ENCODE measurements around the gene PERM1. TPM values are rescaled to one million over a fixed set of nuclear protein-coding genes. Genes with fewer than 3 reads are reported as not detected.

The PERM1 gene, protein sequence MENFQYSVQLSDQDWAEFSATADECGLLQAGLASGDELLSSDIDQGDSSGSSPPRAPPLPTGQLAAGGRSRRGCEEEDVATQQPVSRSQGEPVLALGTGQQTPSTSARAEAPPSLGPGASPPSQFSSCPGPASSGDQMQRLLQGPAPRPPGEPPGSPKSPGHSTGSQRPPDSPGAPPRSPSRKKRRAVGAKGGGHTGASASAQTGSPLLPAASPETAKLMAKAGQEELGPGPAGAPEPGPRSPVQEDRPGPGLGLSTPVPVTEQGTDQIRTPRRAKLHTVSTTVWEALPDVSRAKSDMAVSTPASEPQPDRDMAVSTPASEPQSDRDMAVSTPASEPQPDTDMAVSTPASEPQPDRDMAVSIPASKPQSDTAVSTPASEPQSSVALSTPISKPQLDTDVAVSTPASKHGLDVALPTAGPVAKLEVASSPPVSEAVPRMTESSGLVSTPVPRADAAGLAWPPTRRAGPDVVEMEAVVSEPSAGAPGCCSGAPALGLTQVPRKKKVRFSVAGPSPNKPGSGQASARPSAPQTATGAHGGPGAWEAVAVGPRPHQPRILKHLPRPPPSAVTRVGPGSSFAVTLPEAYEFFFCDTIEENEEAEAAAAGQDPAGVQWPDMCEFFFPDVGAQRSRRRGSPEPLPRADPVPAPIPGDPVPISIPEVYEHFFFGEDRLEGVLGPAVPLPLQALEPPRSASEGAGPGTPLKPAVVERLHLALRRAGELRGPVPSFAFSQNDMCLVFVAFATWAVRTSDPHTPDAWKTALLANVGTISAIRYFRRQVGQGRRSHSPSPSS
- not detected in 2 replicates for total RNA-seq

DNA sequence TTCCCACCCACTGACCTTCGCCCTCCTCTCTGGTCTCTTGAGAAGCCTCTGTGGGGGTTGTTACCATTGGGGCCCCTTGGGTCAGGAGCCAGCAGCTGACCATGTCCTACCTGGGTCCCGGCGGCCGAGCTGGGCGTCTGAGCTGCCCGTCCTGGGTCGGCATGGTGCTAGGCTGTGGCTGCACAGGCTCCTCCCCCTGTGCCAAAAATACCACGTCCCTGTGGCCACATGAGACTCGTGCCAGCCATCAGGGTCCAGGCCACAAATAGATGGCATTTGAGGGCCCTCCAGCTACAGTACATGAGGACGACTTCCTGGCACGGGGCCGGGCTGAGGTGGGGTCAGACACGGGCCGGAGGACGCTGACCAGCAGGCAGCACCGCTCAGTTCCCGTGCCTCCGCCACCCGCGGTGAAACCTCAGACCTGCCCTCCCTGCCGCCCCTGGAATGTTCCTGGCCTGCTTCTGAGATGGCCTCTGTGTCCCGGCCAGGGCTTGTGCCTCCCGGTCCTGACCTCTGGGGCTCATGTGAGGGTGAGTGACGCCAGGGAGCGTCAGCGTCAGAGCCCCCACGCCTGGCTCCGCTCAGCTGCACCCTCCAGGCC lies at the start of gene PERM1:
PERM1 (minus strand) TSS at position 139 of the 604 bp plus-strand sequence. CDS start 1,064 bp downstream, outside the sequence.

DNA sequence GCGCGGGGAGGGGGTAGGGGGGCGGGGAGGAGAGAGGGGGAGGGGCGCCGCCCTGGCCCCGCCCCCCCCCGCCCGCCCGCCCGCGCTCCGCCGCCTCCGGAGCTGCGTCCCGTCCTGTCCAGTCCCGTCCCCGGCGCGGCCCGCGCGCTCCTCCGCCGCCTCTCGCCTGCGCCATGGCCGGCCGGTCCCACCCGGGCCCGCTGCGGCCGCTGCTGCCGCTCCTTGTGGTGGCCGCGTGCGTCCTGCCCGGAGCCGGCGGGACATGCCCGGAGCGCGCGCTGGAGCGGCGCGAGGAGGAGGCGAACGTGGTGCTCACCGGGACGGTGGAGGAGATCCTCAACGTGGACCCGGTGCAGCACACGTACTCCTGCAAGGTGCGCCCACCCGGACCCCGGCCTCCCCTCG lies 38.1 kb upstream of the PERM1 start, which contains the start of gene AGRN:
AGRN (plus strand) TSS at position 121 of the 405 bp plus-strand sequence; CDS start at position 174, 53 bp downstream.

DNA sequence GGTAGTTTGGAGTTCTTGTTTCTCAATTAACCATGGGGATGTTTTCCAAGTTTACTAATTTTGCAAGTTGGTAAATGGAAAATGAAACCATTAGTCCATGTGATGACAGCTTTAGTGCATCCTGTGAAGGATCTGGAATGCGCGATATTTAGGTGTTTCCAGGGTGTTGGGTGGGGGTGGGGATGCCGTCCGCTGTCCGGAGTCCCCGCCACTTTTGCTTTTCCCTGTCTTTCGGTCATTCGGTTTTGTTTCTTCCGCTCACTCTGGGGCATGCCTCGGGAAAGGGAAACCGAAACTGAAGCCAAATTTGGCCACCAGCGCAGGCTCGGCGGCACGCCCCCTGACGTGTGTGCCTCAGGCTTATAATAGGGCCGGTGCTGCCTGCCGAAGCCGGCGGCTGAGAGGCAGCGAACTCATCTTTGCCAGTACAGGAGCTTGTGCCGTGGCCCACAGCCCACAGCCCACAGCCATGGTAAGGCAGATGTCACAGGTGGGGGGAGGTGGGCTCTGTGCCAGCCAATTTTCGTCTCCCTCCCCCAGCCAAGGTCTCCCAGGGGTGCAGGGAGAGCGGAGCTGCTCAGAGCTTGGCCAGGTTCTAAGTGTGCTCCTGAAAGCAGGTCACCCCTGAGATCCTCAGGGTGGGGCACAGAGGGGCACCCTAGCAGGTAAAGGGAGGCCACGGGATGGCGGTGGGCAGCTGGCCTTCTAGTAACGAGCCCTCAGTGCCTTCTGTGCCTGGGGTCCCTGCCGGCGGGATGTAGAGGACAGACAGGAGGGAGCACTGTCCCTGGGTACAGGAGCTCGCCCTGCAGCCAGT lies 31.4 kb upstream of the PERM1 start, which contains the start of gene ISG15:
ISG15 (plus strand) TSS at position 393 of the 817 bp plus-strand sequence; CDS start at position 470, 77 bp downstream.

DNA sequence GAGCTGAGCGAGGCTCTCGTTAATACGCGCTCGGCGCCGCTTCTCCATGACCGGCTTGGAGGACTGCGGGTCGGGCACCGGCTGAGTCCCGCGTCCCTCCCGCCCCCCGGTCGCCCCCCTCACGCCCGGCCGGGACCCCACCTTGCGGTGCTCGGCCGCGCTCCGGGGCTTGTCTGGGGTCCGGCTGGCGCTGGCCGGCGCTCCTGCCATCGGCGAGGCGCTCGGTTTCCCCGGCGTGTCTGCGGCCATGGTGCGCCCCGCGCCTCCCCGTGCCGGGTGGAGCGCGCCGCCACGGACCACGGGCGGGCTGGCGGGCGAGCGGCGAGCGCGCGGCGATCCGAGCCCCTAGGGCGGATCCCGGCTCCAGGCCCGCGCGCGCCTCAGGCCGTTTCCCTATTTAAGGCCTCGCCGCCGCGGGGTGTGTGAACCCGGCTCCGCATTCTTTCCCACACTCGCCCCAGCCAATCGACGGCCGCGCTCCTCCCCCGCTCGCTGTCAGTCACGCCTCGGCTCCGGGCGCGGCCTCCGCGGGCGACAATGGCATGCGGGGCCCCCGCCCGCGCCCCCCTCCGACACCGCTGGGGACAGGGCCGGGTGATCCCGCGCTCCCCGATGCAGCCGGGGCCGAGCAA lies 17.9 kb upstream of the PERM1 start, which contains the start of gene HES4:
HES4 (minus strand) TSS at position 373 of the 632 bp plus-strand sequence; CDS start at position 249, 124 bp downstream.

DNA sequence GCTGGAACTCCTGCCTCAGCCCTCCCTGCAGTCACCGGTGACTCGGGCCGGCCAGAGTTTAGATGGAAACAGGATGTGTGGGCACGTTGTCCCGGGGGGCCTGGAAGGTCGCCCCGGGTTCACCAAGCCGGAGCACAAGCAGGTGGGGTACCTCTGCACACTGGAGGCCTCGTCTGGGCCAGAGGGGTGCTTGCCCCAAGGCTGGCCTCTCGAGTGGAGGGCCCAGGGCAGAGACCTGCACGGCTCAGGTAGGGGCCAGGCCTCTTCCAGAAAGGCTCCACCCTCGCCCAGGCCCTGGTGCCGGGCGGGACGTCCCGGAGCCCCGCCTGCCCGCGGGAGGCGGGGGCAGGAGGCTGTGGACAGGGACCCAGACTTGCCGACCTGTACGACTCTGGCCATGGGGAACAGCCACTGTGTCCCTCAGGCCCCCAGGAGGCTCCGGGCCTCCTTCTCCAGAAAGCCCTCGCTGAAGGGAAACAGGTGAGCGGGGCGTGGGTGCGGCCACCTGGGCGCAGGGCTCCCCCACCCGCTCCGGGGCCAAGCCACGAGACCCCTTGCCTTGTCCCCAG lies 15.7 kb downstream of the PERM1 start, which contains the start of gene PLEKHN1:
PLEKHN1 (plus strand) TSS at position 348 of the 569 bp plus-strand sequence; CDS start at position 398, 50 bp downstream.

DNA sequence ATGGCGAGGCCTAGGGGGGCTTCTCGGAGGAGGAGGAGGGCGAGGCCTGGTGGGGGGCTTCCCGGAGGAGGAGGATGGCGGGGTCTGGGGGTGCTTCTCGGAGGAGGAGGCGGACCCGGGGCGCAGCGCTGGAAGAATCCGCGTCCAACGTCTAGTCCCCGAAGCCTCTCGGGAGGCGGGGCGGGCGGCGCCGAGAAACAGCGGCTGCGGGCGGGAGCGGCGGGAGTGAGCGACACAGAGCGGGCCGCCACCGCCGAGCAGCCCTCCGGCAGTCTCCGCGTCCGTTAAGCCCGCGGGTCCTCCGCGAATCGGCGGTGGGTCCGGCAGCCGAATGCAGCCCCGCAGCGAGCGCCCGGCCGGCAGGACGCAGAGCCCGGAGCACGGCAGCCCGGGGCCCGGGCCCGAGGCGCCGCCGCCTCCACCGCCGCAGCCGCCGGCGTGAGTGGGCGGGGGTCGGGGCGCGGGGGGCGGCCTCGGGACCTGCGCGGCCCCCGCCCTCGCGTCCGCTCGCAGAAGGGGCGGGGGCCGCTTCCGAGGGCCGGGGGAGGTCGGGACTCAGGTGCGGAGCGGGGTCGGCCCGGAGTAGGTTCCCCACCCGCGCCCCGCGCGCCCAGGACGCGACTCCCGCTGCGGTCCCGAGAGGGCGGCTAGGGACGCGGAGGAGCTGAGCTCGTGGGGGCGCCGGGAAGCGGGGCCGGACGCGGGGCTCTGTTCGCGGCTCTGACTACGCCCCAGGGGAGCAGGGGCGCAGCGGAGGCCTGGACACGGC lies 21.3 kb downstream of the PERM1 start, which contains the start of gene KLHL17:
KLHL17 (plus strand) TSS at position 222 of the 769 bp plus-strand sequence; CDS start at position 332, 110 bp downstream.

DNA sequence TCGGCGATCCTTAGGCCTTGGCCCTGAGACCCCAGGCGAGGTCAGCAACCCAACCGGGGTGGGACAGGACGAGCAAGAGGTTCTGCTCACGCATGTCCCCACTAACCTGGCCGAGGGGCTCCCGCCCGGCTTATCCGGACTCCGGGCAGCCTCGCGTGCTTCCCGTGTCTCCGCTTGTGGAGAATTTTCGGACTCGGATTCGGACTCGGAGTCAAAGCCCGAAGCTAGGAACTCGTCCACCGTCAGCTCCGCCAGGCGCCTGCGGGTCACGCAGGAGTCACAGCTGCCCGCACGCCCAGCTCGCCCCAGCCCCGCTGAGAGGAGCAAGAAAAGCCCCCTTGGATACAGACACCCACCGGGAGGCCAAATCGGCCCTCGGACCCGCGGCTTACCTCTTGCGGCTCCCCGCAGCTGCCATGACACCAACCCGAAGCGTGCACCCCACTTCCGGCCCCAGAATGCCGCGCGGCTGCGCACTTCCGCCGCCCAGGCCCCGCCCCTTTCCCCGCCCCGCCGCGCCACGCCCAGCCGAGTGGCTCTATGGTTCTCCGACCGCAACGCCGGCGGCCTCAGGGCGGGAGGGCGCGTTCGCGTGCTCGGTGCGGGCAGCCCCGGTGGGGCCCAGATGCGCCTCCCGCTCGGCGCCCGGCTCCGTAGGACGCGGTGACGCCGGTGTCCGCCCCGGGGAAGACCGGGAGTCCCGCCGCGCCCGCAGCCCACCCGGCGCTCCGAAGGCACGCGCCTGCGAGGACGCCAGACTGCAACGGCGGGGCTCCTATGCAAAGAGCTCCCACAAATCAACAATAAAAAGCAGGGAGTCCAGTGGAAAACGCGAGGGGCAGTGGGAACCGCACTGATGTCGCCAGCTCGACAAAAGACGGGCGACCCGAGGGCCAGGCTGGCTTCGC lies 22.8 kb downstream of the PERM1 start, which contains the start of gene NOC2L:
NOC2L (minus strand) TSS at position 434 of the 908 bp plus-strand sequence; CDS start at position 418, 16 bp downstream.

Other genes with a start within 250 kb of the PERM1 start
- 0.48 and 0.64 TPM in 2 replicates for gene SAMD11, start 58.2 kb downstream of the PERM1 start, total RNA-seq
- gene NOC2L, start 22.8 kb downstream of the PERM1 start, total RNA-seq = 103 and 146 TPM in 2 replicates
- 6.8 and 11.6 TPM in 2 replicates for gene KLHL17, start 21.5 kb downstream of the PERM1 start, total RNA-seq
- 3.6 and 9.2 TPM in 2 replicates for gene PLEKHN1, start 15.6 kb downstream of the PERM1 start, total RNA-seq
- 62.2 and 126 TPM in 2 replicates for gene HES4, start 18.0 kb upstream of the PERM1 start, total RNA-seq
- gene ISG15, start 31.4 kb upstream of the PERM1 start, total RNA-seq = 43.3 and 86.5 TPM in 2 replicates
- gene AGRN, start 38.0 kb upstream of the PERM1 start, total RNA-seq = 187 and 236 TPM in 2 replicates
- 3.8 and 5.1 TPM in 2 replicates for gene RNF223, start 92.2 kb upstream of the PERM1 start, total RNA-seq
- gene C1orf159, start 134.0 kb upstream of the PERM1 start, total RNA-seq = 8.0 and 10.2 TPM in 2 replicates
- gene TTLL10, start 191.8 kb upstream of the PERM1 start, total RNA-seq = not detected in 2 replicates
- 0.64 and 1.9 TPM in 2 replicates for gene TNFRSF18, start 224.5 kb upstream of the PERM1 start, total RNA-seq
- gene TNFRSF4, start 232.1 kb upstream of the PERM1 start, total RNA-seq = not detected in 2 replicates
- 73.1 and 76.6 TPM in 2 replicates for gene SDF4, start 249.9 kb upstream of the PERM1 start, total RNA-seq